ENCODE results near the gene PAPPA.

Gene PAPPA

GRCh38 chr9:116389541-116390302 is 236.1 kb downstream of the PAPPA start:
- DNase-seq = no peak
- no peak overlapping the region for H2BK5ac ChIP-seq (ENCODE audit: low read length)
- no peak overlapping the region for H2BK120ac ChIP-seq (ENCODE audit: low read depth, low read length)
- no peak overlapping the region for H3K18ac ChIP-seq (ENCODE audit: low read length)
- no peak overlapping the region for H3K9ac ChIP-seq (ENCODE audit: low read length)
- no peaks in the 10 kb centered on the region for H3K79me1 ChIP-seq (ENCODE audit: low read length)
- H3K56ac ChIP-seq (ENCODE audit: low read length) = no peak overlapping the region
- no peak overlapping the region for H2AK5ac ChIP-seq (ENCODE audit: low read length)
- H3K4me1 ChIP-seq (ENCODE audit: control insufficient read depth, low read depth, low read length) = no peaks in the 10 kb centered on the region
- no peaks in the 10 kb centered on the region for H3K79me2 ChIP-seq (ENCODE audit: control insufficient read depth, insufficient read depth, low read length)
- no peak overlapping the region for H3K4me3 ChIP-seq (ENCODE audit: low read length)
- no peaks in the 10 kb centered on the region for H3K27me3 ChIP-seq (ENCODE audit: insufficient read depth, low read length, poor library complexity)
- no peak overlapping the region for H3K4ac ChIP-seq (ENCODE audit: low read depth, low read length)
- no peaks in the 10 kb centered on the region for H3K36me3 ChIP-seq (ENCODE audit: control insufficient read depth, insufficient read depth, low read length)
- WGBS (ENCODE audit: extremely low coverage, insufficient coverage, low lambda C conversion rate) = no CpG with 5 or more reads among the region's 1 CpG
- H2BK15ac ChIP-seq (replicated peaks; ENCODE audit: low read depth) = no peak overlapping the region
- H4K5ac ChIP-seq (ENCODE audit: low read length) = no peak overlapping the region
- no peak overlapping the region for H3K23ac ChIP-seq (ENCODE audit: low read length)
- H3K4me2 ChIP-seq (ENCODE audit: low read length) = no peak overlapping the region
- H4K8ac ChIP-seq (ENCODE audit: low read depth, low read length) = no peak overlapping the region
- no peak overlapping the region for H3K27ac ChIP-seq (ENCODE audit: low read depth, low read length)

GRCh38 chr9:116390303-116391228 is 237.0 kb downstream of the PAPPA start:
- WGBS (ENCODE audit: extremely low coverage, insufficient coverage, low lambda C conversion rate) = 100% methylated on average over 2 of the region's 7 CpGs
- Histone ChIP-seq H3K36me3 (ENCODE audit: control insufficient read depth, insufficient read depth, low read length) (no peaks in the 10 kb centered on the region), H3K27me3 (ENCODE audit: insufficient read depth, low read length, poor library complexity) (no peaks in the 10 kb centered on the region)

GRCh38 chr9:116391306-116391900 is 237.8 kb downstream of the PAPPA start:
- H3K18ac ChIP-seq (ENCODE audit: low read length) = no peak overlapping the region

More at GRCh38 chr9:116390303-116391228, 237.0 kb downstream of the PAPPA start:
- Histone ChIP-seq H3K18ac (ENCODE audit: low read length) (no peak overlapping the region), H3K56ac (ENCODE audit: low read length) (no peak overlapping the region), H2AK5ac (ENCODE audit: low read length) (no peak overlapping the region), H3K27ac (ENCODE audit: low read depth, low read length) (no peak overlapping the region), H3K79me1 (ENCODE audit: low read length) (no peaks in the 10 kb centered on the region), H2BK120ac (ENCODE audit: low read depth, low read length) (no peak overlapping the region), H3K79me2 (ENCODE audit: control insufficient read depth, insufficient read depth, low read length) (no peaks in the 10 kb centered on the region), H3K4me3 (ENCODE audit: low read length) (no peak overlapping the region), H3K9ac (ENCODE audit: low read length) (no peak overlapping the region), H3K4me2 (ENCODE audit: low read length) (no peak overlapping the region), H2BK5ac (ENCODE audit: low read length) (no peak overlapping the region), H3K4ac (ENCODE audit: low read depth, low read length) (no peak overlapping the region), H2BK15ac (replicated peaks; ENCODE audit: low read depth) (no peak overlapping the region), H3K23ac (ENCODE audit: low read length) (no peak overlapping the region), H4K5ac (ENCODE audit: low read length) (no peak overlapping the region), H3K4me1 (ENCODE audit: control insufficient read depth, low read depth, low read length) (no peaks in the 10 kb centered on the region), H4K8ac (ENCODE audit: low read depth, low read length) (no peak overlapping the region)
- peak; percentile 80 for DNase-seq

GRCh38 chr9:116393198-116393597 is 239.6 kb downstream of the PAPPA start:
- WGBS (ENCODE audit: extremely low coverage, insufficient coverage, low lambda C conversion rate) = no CpG with 5 or more reads among the region's 1 CpG
- no peak overlapping the region for H4K5ac ChIP-seq (ENCODE audit: low read length)
- H3K4me2 ChIP-seq (ENCODE audit: low read length) = no peak overlapping the region
- no peak overlapping the region for H2AK5ac ChIP-seq (ENCODE audit: low read length)
- no peak overlapping the region for H3K23ac ChIP-seq (ENCODE audit: low read length)
- no peaks in the 10 kb centered on the region for H3K79me2 ChIP-seq (ENCODE audit: control insufficient read depth, insufficient read depth, low read length)
- no peak overlapping the region for H2BK15ac ChIP-seq (replicated peaks; ENCODE audit: low read depth)
- H3K4ac ChIP-seq (ENCODE audit: low read depth, low read length) = no peak overlapping the region
- no peaks in the 10 kb centered on the region for H3K4me1 ChIP-seq (ENCODE audit: control insufficient read depth, low read depth, low read length)
- H2BK5ac ChIP-seq (ENCODE audit: low read length) = no peak overlapping the region
- H3K27me3 ChIP-seq (ENCODE audit: insufficient read depth, low read length, poor library complexity) = no peaks in the 10 kb centered on the region
- no peak overlapping the region for H3K27ac ChIP-seq (ENCODE audit: low read depth, low read length)
- H3K9ac ChIP-seq (ENCODE audit: low read length) = no peak overlapping the region
- no peak overlapping the region for H2BK120ac ChIP-seq (ENCODE audit: low read depth, low read length)
- no peak overlapping the region for H4K8ac ChIP-seq (ENCODE audit: low read depth, low read length)
- H3K36me3 ChIP-seq (ENCODE audit: control insufficient read depth, insufficient read depth, low read length) = no peaks in the 10 kb centered on the region
- DNase-seq = no peak
- no peak overlapping the region for H3K18ac ChIP-seq (ENCODE audit: low read length)
- H3K56ac ChIP-seq (ENCODE audit: low read length) = no peak overlapping the region
- no peaks in the 10 kb centered on the region for H3K79me1 ChIP-seq (ENCODE audit: low read length)
- H3K4me3 ChIP-seq (ENCODE audit: low read length) = no peak overlapping the region

More at GRCh38 chr9:116391306-116391900, 237.8 kb downstream of the PAPPA start:
- Histone ChIP-seq H3K56ac (ENCODE audit: low read length) (no peak overlapping the region), H3K27me3 (ENCODE audit: insufficient read depth, low read length, poor library complexity) (no peaks in the 10 kb centered on the region), H2BK5ac (ENCODE audit: low read length) (no peak overlapping the region), H3K9ac (ENCODE audit: low read length) (no peak overlapping the region), H4K8ac (ENCODE audit: low read depth, low read length) (no peak overlapping the region), H3K4me2 (ENCODE audit: low read length) (no peak overlapping the region), H3K23ac (ENCODE audit: low read length) (no peak overlapping the region), H3K27ac (ENCODE audit: low read depth, low read length) (no peak overlapping the region), H3K36me3 (ENCODE audit: control insufficient read depth, insufficient read depth, low read length) (no peaks in the 10 kb centered on the region), H3K4me1 (ENCODE audit: control insufficient read depth, low read depth, low read length) (no peaks in the 10 kb centered on the region), H4K5ac (ENCODE audit: low read length) (no peak overlapping the region), H3K79me1 (ENCODE audit: low read length) (no peaks in the 10 kb centered on the region), H2BK120ac (ENCODE audit: low read depth, low read length) (no peak overlapping the region), H3K4me3 (ENCODE audit: low read length) (no peak overlapping the region), H3K79me2 (ENCODE audit: control insufficient read depth, insufficient read depth, low read length) (no peaks in the 10 kb centered on the region), H3K4ac (ENCODE audit: low read depth, low read length) (no peak overlapping the region), H2AK5ac (ENCODE audit: low read length) (no peak overlapping the region), H2BK15ac (replicated peaks; ENCODE audit: low read depth) (no peak overlapping the region)
- no CpG with 5 or more reads among the region's 4 CpGs for WGBS (ENCODE audit: extremely low coverage, insufficient coverage, low lambda C conversion rate)
- DNase-seq = peak; percentile 66

GRCh38 chr9:116394070-116394469 is 240.5 kb downstream of the PAPPA start:
- H2BK5ac ChIP-seq (ENCODE audit: low read length) = no peak overlapping the region
- no peak for DNase-seq
- no CpG with 5 or more reads among the region's 6 CpGs for WGBS (ENCODE audit: extremely low coverage, insufficient coverage, low lambda C conversion rate)
- no peak overlapping the region for H2BK15ac ChIP-seq (replicated peaks; ENCODE audit: low read depth)
- no peak overlapping the region for H3K4me3 ChIP-seq (ENCODE audit: low read length)
- no peaks in the 10 kb centered on the region for H3K79me2 ChIP-seq (ENCODE audit: control insufficient read depth, insufficient read depth, low read length)
- no peak overlapping the region for H2AK5ac ChIP-seq (ENCODE audit: low read length)
- H3K27ac ChIP-seq (ENCODE audit: low read depth, low read length) = no peak overlapping the region
- H4K8ac ChIP-seq (ENCODE audit: low read depth, low read length) = no peak overlapping the region
- no peak overlapping the region for H3K9ac ChIP-seq (ENCODE audit: low read length)
- H2BK120ac ChIP-seq (ENCODE audit: low read depth, low read length) = no peak overlapping the region
- H3K79me1 ChIP-seq (ENCODE audit: low read length) = no peaks in the 10 kb centered on the region
- no peaks in the 10 kb centered on the region for H3K27me3 ChIP-seq (ENCODE audit: insufficient read depth, low read length, poor library complexity)
- no peak overlapping the region for H3K23ac ChIP-seq (ENCODE audit: low read length)
- H3K18ac ChIP-seq (ENCODE audit: low read length) = no peak overlapping the region
- H4K5ac ChIP-seq (ENCODE audit: low read length) = no peak overlapping the region
- H3K56ac ChIP-seq (ENCODE audit: low read length) = no peak overlapping the region
- H3K36me3 ChIP-seq (ENCODE audit: control insufficient read depth, insufficient read depth, low read length) = no peaks in the 10 kb centered on the region
- no peak overlapping the region for H3K4ac ChIP-seq (ENCODE audit: low read depth, low read length)
- H3K4me1 ChIP-seq (ENCODE audit: control insufficient read depth, low read depth, low read length) = no peaks in the 10 kb centered on the region
- no peak overlapping the region for H3K4me2 ChIP-seq (ENCODE audit: low read length)

All from mesendoderm (in vitro differentiated cells).